Choroid plexus epithelial cell (primary cell): ENCODE measurements around the gene DCAF15.
A peak's percentile ranks its signal among the peaks of the same experiment; 100 is the strongest.

Experiments used
- DNase-seq: peaks from one replicate; pipeline ENCODE4 v3.0.0-alpha.2; 2010; ENCODE audit warnings: low read depth
- H3K4me3 ChIP-seq: 2 replicates; pipeline ENCODE4 v1.5.1; 2011; ENCODE audit warnings: low read depth, mild to moderate bottlenecking, control low read depth, low read length, moderate library complexity
- TF ChIP-seq, protein P1 (sequence below): conservative IDR thresholded peaks from 2 replicates; pipeline ENCODE4 v1.5.1; 2011; ENCODE audit warnings: low read depth, mild to moderate bottlenecking, control low read depth, inconsistent platforms, low read length, moderate library complexity

Gene DCAF15, protein sequence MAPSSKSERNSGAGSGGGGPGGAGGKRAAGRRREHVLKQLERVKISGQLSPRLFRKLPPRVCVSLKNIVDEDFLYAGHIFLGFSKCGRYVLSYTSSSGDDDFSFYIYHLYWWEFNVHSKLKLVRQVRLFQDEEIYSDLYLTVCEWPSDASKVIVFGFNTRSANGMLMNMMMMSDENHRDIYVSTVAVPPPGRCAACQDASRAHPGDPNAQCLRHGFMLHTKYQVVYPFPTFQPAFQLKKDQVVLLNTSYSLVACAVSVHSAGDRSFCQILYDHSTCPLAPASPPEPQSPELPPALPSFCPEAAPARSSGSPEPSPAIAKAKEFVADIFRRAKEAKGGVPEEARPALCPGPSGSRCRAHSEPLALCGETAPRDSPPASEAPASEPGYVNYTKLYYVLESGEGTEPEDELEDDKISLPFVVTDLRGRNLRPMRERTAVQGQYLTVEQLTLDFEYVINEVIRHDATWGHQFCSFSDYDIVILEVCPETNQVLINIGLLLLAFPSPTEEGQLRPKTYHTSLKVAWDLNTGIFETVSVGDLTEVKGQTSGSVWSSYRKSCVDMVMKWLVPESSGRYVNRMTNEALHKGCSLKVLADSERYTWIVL

DNA sequence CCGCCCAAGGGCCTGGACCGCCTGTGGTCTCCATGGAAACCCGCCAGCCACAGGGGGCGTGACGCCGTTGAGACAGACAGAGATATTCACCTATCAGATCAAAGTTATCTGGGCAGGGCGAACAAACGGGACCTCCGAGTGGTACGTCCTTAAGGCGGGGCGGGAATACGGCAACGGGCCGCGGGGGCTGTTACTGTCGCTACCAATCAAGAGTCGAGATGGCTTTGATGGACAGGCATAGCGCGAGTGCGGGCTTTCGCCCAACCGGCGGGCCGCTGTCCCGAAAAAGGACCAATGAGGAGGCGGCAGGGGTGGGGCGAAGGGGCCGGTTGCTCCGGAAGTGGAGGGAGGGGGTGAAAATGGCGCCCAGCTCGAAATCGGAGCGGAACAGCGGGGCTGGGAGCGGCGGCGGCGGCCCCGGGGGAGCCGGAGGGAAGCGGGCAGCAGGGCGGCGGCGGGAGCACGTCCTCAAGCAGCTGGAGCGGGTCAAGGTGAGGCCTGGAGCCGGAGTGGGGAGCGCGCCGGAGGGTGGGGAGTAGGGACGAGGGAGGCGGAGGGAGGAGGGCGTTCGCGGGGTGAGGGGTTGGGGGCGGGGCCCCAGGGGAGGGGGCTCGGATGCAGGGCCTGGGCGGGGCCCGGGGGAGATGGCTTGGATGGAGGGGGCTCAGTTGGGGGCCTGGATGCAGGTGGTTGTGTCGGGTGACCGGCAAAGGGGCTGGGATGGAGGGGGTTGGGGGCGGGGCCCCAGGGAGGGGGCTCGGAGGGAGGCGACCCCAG lies at the start of gene DCAF15:
Gene DCAF15, plus strand, starts transcription at position 356 of the 777 bp plus-strand sequence. Its CDS starts 4 bp downstream, at position 360.
- DNase-seq = peak; percentile 100
- peak within 1 kb of the TSS; percentile 78 for H3K4me3 ChIP-seq
- TF ChIP-seq, protein P1, sequence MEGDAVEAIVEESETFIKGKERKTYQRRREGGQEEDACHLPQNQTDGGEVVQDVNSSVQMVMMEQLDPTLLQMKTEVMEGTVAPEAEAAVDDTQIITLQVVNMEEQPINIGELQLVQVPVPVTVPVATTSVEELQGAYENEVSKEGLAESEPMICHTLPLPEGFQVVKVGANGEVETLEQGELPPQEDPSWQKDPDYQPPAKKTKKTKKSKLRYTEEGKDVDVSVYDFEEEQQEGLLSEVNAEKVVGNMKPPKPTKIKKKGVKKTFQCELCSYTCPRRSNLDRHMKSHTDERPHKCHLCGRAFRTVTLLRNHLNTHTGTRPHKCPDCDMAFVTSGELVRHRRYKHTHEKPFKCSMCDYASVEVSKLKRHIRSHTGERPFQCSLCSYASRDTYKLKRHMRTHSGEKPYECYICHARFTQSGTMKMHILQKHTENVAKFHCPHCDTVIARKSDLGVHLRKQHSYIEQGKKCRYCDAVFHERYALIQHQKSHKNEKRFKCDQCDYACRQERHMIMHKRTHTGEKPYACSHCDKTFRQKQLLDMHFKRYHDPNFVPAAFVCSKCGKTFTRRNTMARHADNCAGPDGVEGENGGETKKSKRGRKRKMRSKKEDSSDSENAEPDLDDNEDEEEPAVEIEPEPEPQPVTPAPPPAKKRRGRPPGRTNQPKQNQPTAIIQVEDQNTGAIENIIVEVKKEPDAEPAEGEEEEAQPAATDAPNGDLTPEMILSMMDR = no peak

DNA sequence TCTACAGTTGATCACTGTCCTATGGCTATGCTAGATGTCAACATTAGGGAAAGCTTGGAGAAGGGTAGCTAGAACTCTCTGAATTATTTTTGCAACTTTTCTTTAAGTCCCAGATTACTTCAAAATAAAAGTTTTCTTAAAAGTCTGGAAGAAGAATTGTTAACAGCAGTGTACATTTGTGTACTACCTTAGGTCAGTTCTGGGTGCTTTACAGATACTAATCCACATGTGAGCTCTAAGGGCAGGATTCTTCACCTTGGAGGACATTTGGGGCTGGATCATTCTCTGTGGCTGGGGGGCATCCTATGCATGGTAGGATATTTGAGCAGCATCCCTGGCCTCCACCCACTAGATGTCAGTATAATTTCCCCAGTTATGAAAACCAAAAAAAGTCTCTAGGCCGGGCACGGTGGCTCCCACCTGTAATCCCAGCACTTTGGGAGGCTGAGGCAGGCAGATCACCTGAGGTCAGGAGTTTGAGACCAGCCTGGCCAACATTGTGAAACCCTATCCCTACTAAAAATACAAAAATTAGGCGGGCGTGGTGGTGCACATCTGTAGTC lies 49.2 kb upstream of the DCAF15 start:
- DNase-seq = peak; percentile 29
- H3K4me3 ChIP-seq = no peak overlapping the region
- TF ChIP-seq, protein P1 = peak; percentile 63

DNA sequence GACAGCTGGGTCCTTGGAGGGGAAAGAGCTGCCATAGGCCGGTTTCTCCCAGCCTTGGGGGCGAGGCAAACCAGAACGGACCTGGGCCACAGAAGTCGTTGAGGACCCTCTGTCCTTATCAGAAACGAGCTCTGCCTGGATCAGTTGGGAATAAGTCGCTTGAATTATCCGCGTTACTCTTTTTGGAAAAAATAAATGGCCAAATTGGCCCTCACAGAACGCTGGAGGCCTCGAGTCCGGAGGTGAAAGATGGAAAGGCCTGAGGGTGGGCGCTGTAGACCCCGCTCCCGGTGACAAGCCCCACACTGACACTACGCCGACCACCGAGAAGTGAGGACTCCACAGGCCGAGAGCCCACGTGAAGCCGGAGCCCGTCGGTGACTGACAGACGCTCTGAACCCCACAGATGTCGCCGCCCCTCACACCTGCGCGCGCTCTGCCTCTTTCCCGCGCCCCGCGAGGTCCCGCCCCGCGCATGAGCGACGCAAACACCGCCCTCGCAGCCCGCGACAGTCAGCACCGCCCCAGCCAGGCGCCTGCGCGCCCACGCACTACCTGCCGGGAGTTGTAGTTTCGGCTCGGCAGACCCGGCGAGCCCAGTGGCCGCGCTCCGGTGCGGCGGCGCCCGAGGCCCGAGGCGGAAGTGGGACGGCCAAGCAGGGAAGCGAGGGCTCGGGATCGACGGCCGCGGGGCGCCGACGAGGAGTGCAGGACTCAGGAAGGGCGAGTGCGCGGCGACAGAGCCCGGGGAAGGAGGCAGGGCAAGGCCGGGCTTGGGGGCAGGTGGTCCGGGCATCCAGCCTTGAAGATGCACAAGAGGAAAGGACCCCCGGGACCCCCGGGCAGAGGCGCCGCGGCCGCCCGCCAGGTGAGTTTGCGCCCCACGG lies 46.4 kb upstream of the DCAF15 start, which contains the start of the genes BRME1 and CC2D1A:
Gene BRME1, minus strand, starts transcription at position 484 of the 887 bp plus-strand sequence. CDS start 1,225 bp downstream, outside the sequence.
Gene CC2D1A, plus strand, starts transcription at position 568 of the 887 bp plus-strand sequence. Its CDS starts 241 bp downstream, at position 809.
- H3K4me3 ChIP-seq = peak within 1 kb of the TSS; percentile 86
- TF ChIP-seq, protein P1 = no peak
- DNase-seq = peak; percentile 83

DNA sequence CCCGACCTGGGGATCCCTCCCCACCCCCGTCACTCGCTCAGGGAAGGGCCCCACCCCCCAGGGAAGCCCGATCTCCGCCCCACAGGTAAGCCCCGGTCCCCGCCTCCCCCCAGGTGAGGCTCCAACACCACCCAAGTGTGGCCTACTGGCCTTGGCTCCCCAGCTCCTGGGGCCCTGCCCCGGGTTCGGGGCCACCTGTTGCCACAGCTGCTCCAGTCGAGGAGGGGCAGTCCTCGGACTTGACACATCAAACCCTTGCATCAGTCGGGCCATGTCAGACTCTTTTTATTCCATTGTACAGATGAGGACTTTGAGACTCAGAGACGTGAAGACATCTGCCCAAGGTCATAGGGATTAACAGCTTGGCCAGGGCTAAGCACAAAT lies 45.8 kb upstream of the DCAF15 start:
- peak; percentile 12 for DNase-seq
- H3K4me3 ChIP-seq = peak overlapping the region; percentile 86
- TF ChIP-seq, protein P1 = no peak

DNA sequence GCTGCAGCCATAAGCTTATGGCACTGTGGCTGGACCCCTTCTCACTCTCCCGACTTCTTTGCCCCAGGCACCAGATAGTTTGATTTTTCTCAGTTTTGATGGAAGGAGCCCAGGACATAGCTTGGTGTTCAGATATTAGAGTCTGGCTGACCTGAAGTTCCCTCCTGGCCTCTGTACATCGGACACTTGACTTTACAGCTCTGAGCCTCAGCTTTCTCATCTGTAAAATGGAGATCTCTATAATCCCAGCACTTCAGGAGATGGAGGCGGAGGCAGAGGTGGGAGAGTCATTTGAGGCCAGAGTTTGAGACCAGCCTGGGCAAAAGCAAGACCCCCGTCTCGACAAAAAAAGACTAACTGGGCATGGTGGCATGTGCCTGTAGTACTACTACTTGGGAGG lies 45.4 kb upstream of the DCAF15 start:
- TF ChIP-seq, protein P1 = no peak
- no peak for DNase-seq
- peak overlapping the region; percentile 86 for H3K4me3 ChIP-seq

DNA sequence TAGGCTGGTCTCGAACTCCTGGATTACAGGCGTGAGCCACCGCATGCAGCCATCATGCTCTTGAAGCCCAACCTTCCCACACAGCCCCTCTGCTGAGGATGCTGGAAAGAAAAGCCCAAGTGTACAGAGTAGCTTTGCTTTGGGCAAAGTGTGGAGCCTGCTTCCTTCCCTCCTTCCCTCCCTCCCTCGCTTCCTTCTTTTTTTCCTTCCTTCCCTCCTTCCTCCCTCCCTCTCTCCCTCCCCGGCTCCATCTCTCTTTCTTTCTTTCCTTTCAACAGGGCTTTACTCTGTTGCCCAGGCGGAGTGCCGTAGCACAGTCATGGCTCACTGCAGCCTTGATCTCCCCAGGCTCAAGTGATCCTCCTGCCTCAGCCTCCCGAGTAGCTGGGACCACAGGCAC lies 43.6 kb upstream of the DCAF15 start:
- no peak for DNase-seq

More for the DNA sequence above, 43.6 kb upstream of the DCAF15 start:
- no peak overlapping the region for H3K4me3 ChIP-seq
- TF ChIP-seq, protein P1 = no peak
